Effector CD8-positive, alpha-beta T cell (primary cell): ENCODE data around the gene CACNG4.
"Not testable (repeated sequence)": the region's sequence is repeated elsewhere in the genome, so short reads cannot be mapped to it uniquely, and the experiment has no call there.

Source experiments
- DNase-seq: peaks from one replicate; lab custom pipeline; 2025; lab: John Stamatoyannopoulos, UW

The CACNG4 gene

DNA sequence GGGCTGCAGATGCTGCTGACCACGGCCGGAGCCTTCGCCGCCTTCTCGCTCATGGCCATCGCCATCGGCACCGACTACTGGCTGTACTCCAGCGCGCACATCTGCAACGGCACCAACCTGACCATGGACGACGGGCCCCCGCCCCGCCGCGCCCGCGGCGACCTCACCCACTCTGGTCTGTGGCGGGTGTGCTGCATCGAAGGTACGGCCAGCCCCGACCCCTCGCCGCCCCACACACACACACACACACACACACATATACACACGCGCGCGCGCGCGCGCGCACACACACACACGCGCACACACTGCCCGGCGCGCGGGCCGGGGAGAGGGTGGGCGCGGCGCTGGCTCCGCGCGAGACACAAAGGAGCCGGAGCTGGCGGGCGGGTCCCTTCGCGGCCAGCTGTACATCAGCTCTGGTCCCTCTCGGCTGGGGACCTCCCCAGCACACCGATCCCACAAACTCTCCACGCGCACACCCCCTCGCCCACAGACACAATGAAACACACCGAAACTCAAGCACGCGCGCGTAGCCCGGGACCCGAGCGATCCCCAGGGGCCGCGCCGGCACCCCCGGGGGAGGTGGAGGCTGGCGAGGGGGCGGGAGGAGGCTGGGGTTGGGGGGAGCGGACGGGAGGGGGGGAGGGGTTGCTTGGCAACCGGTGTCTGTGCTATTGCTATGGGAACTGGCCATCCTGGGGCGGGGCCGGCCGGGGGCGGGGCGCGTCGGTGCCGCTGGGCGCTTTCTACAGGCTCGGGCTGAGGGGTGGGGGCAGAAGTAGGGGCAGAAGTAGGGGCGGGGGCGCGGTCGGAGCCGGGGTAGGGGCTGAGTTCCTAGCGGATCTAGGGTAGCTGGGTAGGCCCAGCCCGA, 658 bp downstream of the CACNG4 start:
- no peak for DNase-seq

- no peak for DNase-seq
Observed at GRCh38 chr17:66965801-66966262, 1.3 kb downstream of the CACNG4 start.

DNA sequence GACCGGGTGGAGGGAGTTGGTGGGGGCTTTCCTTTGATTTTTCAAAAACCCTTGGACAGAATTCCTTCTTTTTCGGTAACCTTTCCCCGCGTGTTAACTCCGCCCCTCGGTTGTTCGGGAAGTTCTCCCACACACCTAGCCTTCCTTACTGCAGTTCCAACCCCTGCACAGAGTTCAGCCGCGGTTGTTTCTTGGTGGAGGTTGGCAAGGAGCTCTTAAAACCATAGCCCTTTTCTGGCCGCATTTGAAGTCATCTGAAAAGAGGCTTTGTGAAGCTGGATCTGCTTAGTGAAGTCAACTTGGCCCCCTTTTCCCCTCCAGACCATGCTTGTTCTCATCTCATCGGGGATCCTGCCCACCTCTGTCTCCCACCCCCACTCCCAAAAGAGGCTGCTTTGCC, 1.8 kb downstream of the CACNG4 start:
- DNase-seq, result no peak

GRCh38 chr17:66966704-66967418, 2.4 kb downstream of the CACNG4 start:
- DNase-seq, result no peak

GRCh38 chr17:66967837-66968543, 3.5 kb downstream of the CACNG4 start:
- DNase-seq, result no peak

- no peak for DNase-seq
Observed at GRCh38 chr17:66968916-66969315, 4.4 kb downstream of the CACNG4 start.

DNA sequence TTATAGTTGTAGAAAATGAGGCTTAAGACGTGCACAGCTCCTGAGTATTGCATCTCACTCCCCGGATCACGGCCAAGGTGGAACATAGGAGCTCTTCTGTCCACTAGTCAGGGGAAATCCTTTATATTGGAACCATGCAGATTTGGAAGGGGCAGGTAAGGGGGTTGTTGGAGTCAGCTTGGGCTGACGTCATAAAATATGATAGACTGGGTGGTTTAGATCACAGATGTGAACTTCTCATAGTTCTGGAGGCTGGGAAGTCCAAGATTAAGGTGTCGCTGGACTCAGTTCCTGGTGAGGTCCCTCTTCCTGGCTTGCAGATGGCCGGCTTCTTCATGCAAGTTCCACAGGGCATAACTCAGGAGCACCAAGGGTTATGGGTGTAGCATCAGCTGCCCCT, 5.6 kb downstream of the CACNG4 start:
- DNase-seq, result no peak

DNA sequence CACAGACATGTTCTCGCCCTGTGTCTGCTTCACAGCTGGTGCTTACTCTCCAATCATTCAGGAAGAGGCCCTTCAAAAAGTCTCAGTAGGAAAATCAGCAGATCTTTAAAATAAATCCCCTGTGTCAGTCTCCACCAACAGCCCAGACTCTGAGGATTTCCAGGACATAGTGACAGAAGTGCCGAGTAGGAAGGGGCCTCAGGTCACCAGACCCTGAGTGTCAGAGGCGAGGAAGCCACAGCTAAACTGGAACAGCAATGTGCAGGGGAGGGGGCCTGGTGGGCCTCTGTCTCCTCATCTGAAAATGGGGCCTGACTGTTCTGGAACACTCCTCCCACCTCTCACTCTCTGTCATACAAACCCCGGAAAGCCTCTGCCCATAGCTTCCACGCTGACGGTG, 6.3 kb downstream of the CACNG4 start:
- DNase-seq, result no peak

GRCh38 chr17:66971264-66971663, 6.8 kb downstream of the CACNG4 start:
- no peak for DNase-seq

- no peak for DNase-seq
Observed at GRCh38 chr17:66971730-66972441, 7.4 kb downstream of the CACNG4 start.

DNA sequence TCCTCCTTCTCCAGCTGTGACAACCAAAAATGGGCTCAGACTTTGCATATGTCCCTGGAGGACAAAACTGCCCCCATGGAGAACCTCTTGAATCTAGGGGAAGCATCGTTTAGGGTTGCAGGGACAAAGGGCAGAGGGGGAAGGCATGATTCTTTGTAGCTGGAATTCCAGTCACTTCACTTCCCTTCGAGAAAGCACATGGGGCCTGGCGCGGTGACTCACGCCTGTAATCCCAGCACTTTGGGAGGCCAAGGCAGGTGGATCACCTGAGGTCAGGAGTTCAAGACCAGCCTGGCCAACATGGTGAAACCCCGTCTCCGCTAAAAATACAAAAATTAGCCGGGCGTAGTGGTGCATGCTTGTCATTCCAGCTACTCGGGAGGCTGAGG, 7.9 kb downstream of the CACNG4 start:
- not testable (repeated sequence) for DNase-seq

DNA sequence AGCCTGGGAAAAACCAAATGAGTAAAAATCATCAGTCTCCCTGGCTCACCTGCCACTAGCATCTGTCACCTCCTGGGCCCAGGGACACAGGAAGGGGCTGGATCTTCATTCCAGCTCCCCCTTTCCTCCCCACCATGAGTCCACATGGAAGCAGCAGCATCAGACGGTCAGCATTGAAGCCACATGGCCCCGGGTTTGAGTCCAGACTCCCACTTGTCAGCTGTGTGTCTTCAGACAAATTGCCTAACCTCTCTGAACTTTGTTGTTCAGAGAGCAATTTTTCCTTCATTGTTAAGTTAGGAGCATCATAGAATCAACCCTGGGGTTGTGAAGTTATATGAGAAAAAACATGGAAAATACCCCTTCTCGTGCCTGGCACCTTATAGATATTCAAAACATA, 10.7 kb downstream of the CACNG4 start:
- DNase-seq, result no peak

GRCh38 chr17:66975614-66976378, 11.3 kb downstream of the CACNG4 start:
- DNase-seq, result no peak

DNA sequence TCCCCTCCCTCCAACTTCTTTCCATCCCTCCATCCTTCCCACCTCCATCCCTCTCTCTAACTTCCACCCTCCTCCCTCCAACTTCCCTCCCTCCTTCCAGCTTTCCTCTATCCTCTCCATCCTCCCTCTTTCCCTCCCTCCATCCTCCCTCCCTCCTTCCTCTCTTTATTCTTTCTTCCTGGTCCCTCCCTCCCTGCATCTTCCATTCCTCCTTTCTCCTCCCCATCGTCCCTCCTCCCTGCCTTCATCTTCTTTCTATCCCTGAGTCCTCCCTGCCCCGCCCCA, 11.8 kb downstream of the CACNG4 start:
- no peak for DNase-seq

DNA sequence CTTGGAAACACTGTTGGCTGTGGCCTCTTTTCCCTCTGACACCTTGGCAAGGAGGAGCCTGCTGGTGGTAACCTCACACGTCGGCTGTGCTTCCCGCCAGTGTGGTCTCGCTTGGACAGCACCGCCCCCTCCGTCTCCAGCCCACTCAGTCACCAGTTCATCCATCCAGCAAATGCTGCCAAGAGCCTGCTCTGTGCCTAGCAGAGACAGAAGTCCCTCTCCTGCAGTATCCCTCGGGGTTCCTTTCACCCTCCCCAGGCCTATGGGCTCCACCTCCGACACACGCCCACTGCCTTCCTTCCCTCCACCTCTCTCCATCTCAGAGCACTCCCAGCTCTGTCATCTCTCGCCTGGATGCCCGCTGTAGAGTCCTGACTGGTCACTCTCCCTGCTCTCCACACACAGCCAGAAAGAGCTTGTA, 12.3 kb downstream of the CACNG4 start:
- DNase-seq, result no peak

DNA sequence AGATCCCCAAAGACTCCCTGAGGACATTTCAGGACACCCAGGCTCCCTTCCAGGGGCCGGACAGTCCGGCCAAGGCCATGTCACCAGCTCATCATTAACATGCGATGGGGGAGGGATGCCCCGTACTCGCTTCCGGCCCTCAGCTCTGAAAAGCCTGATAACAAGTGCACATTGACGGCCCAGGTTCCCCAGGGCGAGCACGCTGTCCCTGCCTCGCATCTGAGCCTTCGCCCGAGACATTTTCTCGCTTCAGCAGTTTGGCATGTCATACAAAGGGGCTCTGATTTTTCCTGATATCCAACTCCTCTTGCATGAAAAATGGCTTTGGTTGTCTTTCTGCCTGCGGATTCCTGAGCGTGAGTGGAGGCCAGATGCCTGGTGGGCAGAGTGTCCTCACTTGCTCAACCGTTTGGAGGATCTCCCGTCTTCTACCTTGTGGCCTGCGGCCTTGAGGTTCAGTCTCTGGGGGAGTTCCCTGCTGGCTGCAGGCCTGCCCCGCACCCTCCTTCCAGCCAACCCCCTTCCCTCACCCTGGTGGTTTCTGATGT, 14.1 kb downstream of the CACNG4 start:
- no peak for DNase-seq

DNA sequence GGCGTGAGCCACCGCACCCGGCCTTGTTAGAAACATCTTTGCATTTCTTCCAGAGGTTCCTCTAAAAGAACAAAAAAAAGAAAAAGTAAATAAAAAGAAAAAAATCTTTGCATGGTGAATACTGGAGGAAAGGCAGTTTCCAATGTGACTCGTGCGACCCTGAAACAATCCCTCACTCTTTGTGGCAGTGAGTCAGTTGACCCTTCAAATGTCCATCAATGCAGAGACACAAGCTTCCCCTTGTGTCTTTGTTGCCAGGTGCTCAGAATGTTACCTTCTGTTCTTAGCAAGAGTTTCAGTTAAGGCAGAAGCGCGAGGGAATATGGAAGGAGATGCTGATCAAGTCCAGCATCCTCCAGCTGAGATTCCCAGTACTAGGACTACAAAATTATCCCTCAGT, 16.4 kb downstream of the CACNG4 start:
- DNase-seq, result no peak

- DNase-seq, result no peak
Observed at GRCh38 chr17:66981983-66982508, 17.5 kb downstream of the CACNG4 start.

GRCh38 chr17:66983414-66984021, 19.0 kb downstream of the CACNG4 start:
- DNase-seq, result no peak

DNA sequence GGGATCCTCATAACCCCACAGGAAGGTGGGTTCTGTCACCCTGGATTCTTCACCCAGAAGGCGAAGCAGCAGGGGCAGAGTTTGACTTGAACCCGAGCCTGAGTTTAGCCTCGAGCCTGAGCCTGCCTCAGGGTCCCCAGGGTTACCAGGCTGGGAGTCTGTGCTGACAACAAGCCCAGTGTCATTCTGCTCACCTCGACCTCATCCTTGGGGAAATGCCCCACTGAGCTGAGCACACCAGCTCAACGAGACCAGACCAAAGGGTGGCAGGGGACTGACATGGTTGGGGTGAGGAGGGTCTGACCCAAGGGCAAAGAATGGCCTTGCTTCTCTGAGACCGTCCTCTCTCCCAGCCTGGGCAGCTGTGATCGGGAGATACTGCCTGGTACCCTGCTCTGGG, 20.2 kb downstream of the CACNG4 start:
- DNase-seq, result no peak
